ENCODE data around the gene GPR179.

DNA sequence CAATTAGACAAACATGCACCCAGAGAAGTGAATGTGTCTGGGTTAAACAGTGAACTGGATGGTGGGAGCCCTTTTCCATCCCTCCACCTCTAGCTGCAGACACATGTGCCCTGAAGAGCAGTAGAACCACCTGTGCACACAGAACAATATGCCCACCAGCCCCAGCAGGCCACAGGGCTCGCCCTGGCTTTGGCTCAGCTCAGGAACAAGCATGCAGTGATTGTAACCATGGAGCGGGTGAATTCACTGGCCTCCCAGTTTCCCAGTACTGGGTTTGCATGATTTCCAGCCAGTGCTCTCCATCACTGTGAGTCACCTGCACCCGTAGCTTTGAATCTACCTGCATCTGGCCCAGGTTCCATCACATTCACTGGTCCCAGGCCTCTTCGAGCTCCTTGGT is 5.2 kb downstream of the GPR179 start:
- TF ChIP-seq, protein P1, sequence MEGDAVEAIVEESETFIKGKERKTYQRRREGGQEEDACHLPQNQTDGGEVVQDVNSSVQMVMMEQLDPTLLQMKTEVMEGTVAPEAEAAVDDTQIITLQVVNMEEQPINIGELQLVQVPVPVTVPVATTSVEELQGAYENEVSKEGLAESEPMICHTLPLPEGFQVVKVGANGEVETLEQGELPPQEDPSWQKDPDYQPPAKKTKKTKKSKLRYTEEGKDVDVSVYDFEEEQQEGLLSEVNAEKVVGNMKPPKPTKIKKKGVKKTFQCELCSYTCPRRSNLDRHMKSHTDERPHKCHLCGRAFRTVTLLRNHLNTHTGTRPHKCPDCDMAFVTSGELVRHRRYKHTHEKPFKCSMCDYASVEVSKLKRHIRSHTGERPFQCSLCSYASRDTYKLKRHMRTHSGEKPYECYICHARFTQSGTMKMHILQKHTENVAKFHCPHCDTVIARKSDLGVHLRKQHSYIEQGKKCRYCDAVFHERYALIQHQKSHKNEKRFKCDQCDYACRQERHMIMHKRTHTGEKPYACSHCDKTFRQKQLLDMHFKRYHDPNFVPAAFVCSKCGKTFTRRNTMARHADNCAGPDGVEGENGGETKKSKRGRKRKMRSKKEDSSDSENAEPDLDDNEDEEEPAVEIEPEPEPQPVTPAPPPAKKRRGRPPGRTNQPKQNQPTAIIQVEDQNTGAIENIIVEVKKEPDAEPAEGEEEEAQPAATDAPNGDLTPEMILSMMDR (IDR thresholded peaks at IDR 0.05): no peak
- no peak for TF ChIP-seq POLR2AphosphoS5 (IDR thresholded peaks at IDR 0.05; ENCODE audit: insufficient read depth in 1 of 2, low read depth in 1 of 2)

All from vagina (tissue), 2 donors.